ENCODE measurements around the gene MICB. TPM values are rescaled to one million over a fixed set of nuclear protein-coding genes. Genes with fewer than 3 reads are reported as not detected.
A peak's percentile ranks its signal among the peaks of the same experiment; 100 is the strongest.

The MICB gene
- total and polyA plus RNA-seq, 9 donors, result 0.39 to 1.4 (median 0.97) TPM

- Histone ChIP-seq H3K36me3 (ENCODE audit: control insufficient read depth, insufficient read depth, low read length) (peaks cover 42% of the 10 kb centered on the region), H3K4me3 (ENCODE audit: low read length) (no peak overlapping the region), H3K27me3 (ENCODE audit: control insufficient read depth, insufficient read depth, low read length) (no peaks in the 10 kb centered on the region), H3K9me3 (replicated peaks; ENCODE audit: control insufficient read depth, low read depth, low read length) (no peaks in the 10 kb centered on the region), H3K4me1 (ENCODE audit: control insufficient read depth, insufficient read depth, low read length) (peaks cover 28% of the 10 kb centered on the region), H3K27ac (ENCODE audit: low read length) (peak overlapping the region; percentile 82)
- no peak for DNase-seq
Measured at GRCh38 chr6:31560697-31561058, 62.7 kb downstream of the MICB start.

Other genes with a start within 250 kb of the MICB start
- 26.0 TPM for gene HLA-C, start 226.1 kb upstream of the MICB start, total RNA-seq
- gene HLA-C, start 226.1 kb upstream of the MICB start, polyA plus RNA-seq (ENCODE audit: insufficient read depth in 1 of 8, insufficient read length in 8 of 8, low replicate concordance in 1 of 8), result 10 to 100 TPM; 34.5 to 71.6 (median 53.0) TPM
- 139 TPM for gene HLA-B, start 141.0 kb upstream of the MICB start, total RNA-seq
- gene HLA-B, start 141.0 kb upstream of the MICB start, polyA plus RNA-seq (ENCODE audit: insufficient read depth in 1 of 8, insufficient read length in 8 of 8, low replicate concordance in 1 of 8), result 100 to 1,000 TPM in 7 of 8 donors, 10 to 100 TPM in 1; 93.4 to 266 (median 132) TPM
- gene MICA, start 94.5 kb upstream of the MICB start, total RNA-seq, result 13.0 TPM
- 10 to 100 TPM in 1 of 8 donors, 1 to 10 TPM in 7; 4.2 to 11.6 (median 6.8) TPM for gene MICA, start 94.5 kb upstream of the MICB start, polyA plus RNA-seq (ENCODE audit: insufficient read depth in 1 of 8, insufficient read length in 8 of 8, low replicate concordance in 1 of 8)
- gene MCCD1, start 30.8 kb downstream of the MICB start, total RNA-seq, result not detected
- gene MCCD1, start 30.8 kb downstream of the MICB start, polyA plus RNA-seq (ENCODE audit: insufficient read depth in 1 of 8, insufficient read length in 8 of 8, low replicate concordance in 1 of 8), result not detected
- 354 TPM for gene DDX39B, start 43.9 kb downstream of the MICB start, total RNA-seq
- 100 to 1,000 TPM; 311 to 433 (median 373) TPM for gene DDX39B, start 43.9 kb downstream of the MICB start, polyA plus RNA-seq (ENCODE audit: insufficient read depth in 1 of 8, insufficient read length in 8 of 8, low replicate concordance in 1 of 8)
- 1.4 TPM for gene ATP6V1G2, start 48.5 kb downstream of the MICB start, total RNA-seq
- gene ATP6V1G2, start 48.5 kb downstream of the MICB start, polyA plus RNA-seq (ENCODE audit: insufficient read depth in 1 of 8, insufficient read length in 8 of 8, low replicate concordance in 1 of 8), result 1 to 10 TPM; 2.1 to 5.6 (median 4.6) TPM
- gene NFKBIL1, start 49.5 kb downstream of the MICB start, total RNA-seq, result 19.1 TPM
- gene NFKBIL1, start 49.5 kb downstream of the MICB start, polyA plus RNA-seq (ENCODE audit: insufficient read depth in 1 of 8, insufficient read length in 8 of 8, low replicate concordance in 1 of 8), result 10 to 100 TPM; 16.3 to 20.6 (median 17.2) TPM
- 0.04 TPM for gene LTA, start 74.1 kb downstream of the MICB start, total RNA-seq
- gene LTA, start 74.1 kb downstream of the MICB start, polyA plus RNA-seq (ENCODE audit: insufficient read depth in 1 of 8, insufficient read length in 8 of 8, low replicate concordance in 1 of 8), result under 1 TPM in 5 of 8 donors, not detected in 3; 0.12 to 0.26 (median 0.19) TPM
- gene TNF, start 77.4 kb downstream of the MICB start, total RNA-seq, result 0.22 TPM
- under 1 TPM in 6 of 8 donors, not detected in 2; 0.08 to 0.80 (median 0.25) TPM for gene TNF, start 77.4 kb downstream of the MICB start, polyA plus RNA-seq (ENCODE audit: insufficient read depth in 1 of 8, insufficient read length in 8 of 8, low replicate concordance in 1 of 8)
- gene LTB, start 84.3 kb downstream of the MICB start, total RNA-seq, result 0.58 TPM
- 1 to 10 TPM; 1.1 to 2.9 (median 2.3) TPM for gene LTB, start 84.3 kb downstream of the MICB start, polyA plus RNA-seq (ENCODE audit: insufficient read depth in 1 of 8, insufficient read length in 8 of 8, low replicate concordance in 1 of 8)
- 9.0 TPM for gene LST1, start 88.1 kb downstream of the MICB start, total RNA-seq
- gene LST1, start 88.1 kb downstream of the MICB start, polyA plus RNA-seq (ENCODE audit: insufficient read depth in 1 of 8, insufficient read length in 8 of 8, low replicate concordance in 1 of 8), result 1 to 10 TPM; 5.0 to 7.7 (median 6.8) TPM
- not detected for gene NCR3, start 94.9 kb downstream of the MICB start, total RNA-seq
- gene NCR3, start 94.9 kb downstream of the MICB start, polyA plus RNA-seq (ENCODE audit: insufficient read depth in 1 of 8, insufficient read length in 8 of 8, low replicate concordance in 1 of 8), result under 1 TPM in 1 of 8 donors, not detected in 7; 0.14 TPM
- gene AIF1, start 117.1 kb downstream of the MICB start, total RNA-seq, result 29.2 TPM
- 10 to 100 TPM; 18.7 to 29.5 (median 21.1) TPM for gene AIF1, start 117.1 kb downstream of the MICB start, polyA plus RNA-seq (ENCODE audit: insufficient read depth in 1 of 8, insufficient read length in 8 of 8, low replicate concordance in 1 of 8)
- gene PRRC2A, start 122.6 kb downstream of the MICB start, total RNA-seq, result 51.3 TPM
- gene PRRC2A, start 122.6 kb downstream of the MICB start, polyA plus RNA-seq (ENCODE audit: insufficient read depth in 1 of 8, insufficient read length in 8 of 8, low replicate concordance in 1 of 8), result 100 to 1,000 TPM; 124 to 175 (median 153) TPM
- gene BAG6, start 154.5 kb downstream of the MICB start, total RNA-seq, result 150 TPM
- 100 to 1,000 TPM; 170 to 229 (median 214) TPM for gene BAG6, start 154.5 kb downstream of the MICB start, polyA plus RNA-seq (ENCODE audit: insufficient read depth in 1 of 8, insufficient read length in 8 of 8, low replicate concordance in 1 of 8)
- gene APOM, start 157.7 kb downstream of the MICB start, total RNA-seq, result 2.6 TPM
- gene APOM, start 157.7 kb downstream of the MICB start, polyA plus RNA-seq (ENCODE audit: insufficient read depth in 1 of 8, insufficient read length in 8 of 8, low replicate concordance in 1 of 8), result 1 to 10 TPM; 3.5 to 8.5 (median 4.1) TPM
- 17.1 TPM for gene C6orf47, start 162.6 kb downstream of the MICB start, total RNA-seq
- gene C6orf47, start 162.6 kb downstream of the MICB start, polyA plus RNA-seq (ENCODE audit: insufficient read depth in 1 of 8, insufficient read length in 8 of 8, low replicate concordance in 1 of 8), result 10 to 100 TPM; 13.7 to 18.9 (median 14.7) TPM
- 9.8 TPM for gene GPANK1, start 166.9 kb downstream of the MICB start, total RNA-seq
- 10 to 100 TPM; 13.8 to 19.0 (median 15.7) TPM for gene GPANK1, start 166.9 kb downstream of the MICB start, polyA plus RNA-seq (ENCODE audit: insufficient read depth in 1 of 8, insufficient read length in 8 of 8, low replicate concordance in 1 of 8)
- 107 TPM for gene CSNK2B, start 167.9 kb downstream of the MICB start, total RNA-seq
- 100 to 1,000 TPM; 127 to 175 (median 140) TPM for gene CSNK2B, start 167.9 kb downstream of the MICB start, polyA plus RNA-seq (ENCODE audit: insufficient read depth in 1 of 8, insufficient read length in 8 of 8, low replicate concordance in 1 of 8)
- gene LY6G5B, start 171.8 kb downstream of the MICB start, total RNA-seq, result 4.9 TPM
- 10 to 100 TPM in 5 of 8 donors, 1 to 10 TPM in 3; 5.8 to 16.7 (median 12.8) TPM for gene LY6G5B, start 171.8 kb downstream of the MICB start, polyA plus RNA-seq (ENCODE audit: insufficient read depth in 1 of 8, insufficient read length in 8 of 8, low replicate concordance in 1 of 8)
- gene LY6G5C, start 182.9 kb downstream of the MICB start, total RNA-seq, result 0.80 TPM
- 1 to 10 TPM in 7 of 8 donors, under 1 TPM in 1; 0.70 to 3.9 (median 2.2) TPM for gene LY6G5C, start 182.9 kb downstream of the MICB start, polyA plus RNA-seq (ENCODE audit: insufficient read depth in 1 of 8, insufficient read length in 8 of 8, low replicate concordance in 1 of 8)
- 50.8 TPM for gene ABHD16A, start 205.2 kb downstream of the MICB start, total RNA-seq
- 10 to 100 TPM; 42.0 to 55.8 (median 44.9) TPM for gene ABHD16A, start 205.2 kb downstream of the MICB start, polyA plus RNA-seq (ENCODE audit: insufficient read depth in 1 of 8, insufficient read length in 8 of 8, low replicate concordance in 1 of 8)
- gene LY6G6F, start 208.7 kb downstream of the MICB start, total RNA-seq, result not detected
- not detected for gene LY6G6F, start 208.7 kb downstream of the MICB start, polyA plus RNA-seq (ENCODE audit: insufficient read depth in 1 of 8, insufficient read length in 8 of 8, low replicate concordance in 1 of 8)
- gene LY6G6D, start 217.2 kb downstream of the MICB start, total RNA-seq, result 0.58 TPM
- gene LY6G6D, start 217.2 kb downstream of the MICB start, polyA plus RNA-seq (ENCODE audit: insufficient read depth in 1 of 8, insufficient read length in 8 of 8, low replicate concordance in 1 of 8), result 1 to 10 TPM in 1 of 8 donors, under 1 TPM in 4, not detected in 3; 0.31 to 1.7 (median 0.75) TPM
- gene LY6G6C, start 223.6 kb downstream of the MICB start, total RNA-seq, result 0.09 TPM
- 1 to 10 TPM in 1 of 8 donors, under 1 TPM in 6, not detected in 1; 0.15 to 1.2 (median 0.37) TPM for gene LY6G6C, start 223.6 kb downstream of the MICB start, polyA plus RNA-seq (ENCODE audit: insufficient read depth in 1 of 8, insufficient read length in 8 of 8, low replicate concordance in 1 of 8)
- gene MPIG6B, start 225.2 kb downstream of the MICB start, total RNA-seq, result 0.09 TPM
- gene MPIG6B, start 225.2 kb downstream of the MICB start, polyA plus RNA-seq (ENCODE audit: insufficient read depth in 1 of 8, insufficient read length in 8 of 8, low replicate concordance in 1 of 8), result 1 to 10 TPM in 1 of 8 donors, under 1 TPM in 7; 0.44 to 1.2 (median 0.74) TPM
- 101 TPM for gene DDAH2, start 231.2 kb downstream of the MICB start, total RNA-seq
- 100 to 1,000 TPM; 111 to 147 (median 135) TPM for gene DDAH2, start 231.2 kb downstream of the MICB start, polyA plus RNA-seq (ENCODE audit: insufficient read depth in 1 of 8, insufficient read length in 8 of 8, low replicate concordance in 1 of 8)
- gene CLIC1, start 238.4 kb downstream of the MICB start, total RNA-seq, result 219 TPM
- gene CLIC1, start 238.4 kb downstream of the MICB start, polyA plus RNA-seq (ENCODE audit: insufficient read depth in 1 of 8, insufficient read length in 8 of 8, low replicate concordance in 1 of 8), result 100 to 1,000 TPM; 117 to 177 (median 152) TPM
- gene MSH5, start 241.9 kb downstream of the MICB start, total RNA-seq, result 9.1 TPM
- 10 to 100 TPM in 6 of 8 donors, 1 to 10 TPM in 2; 5.3 to 20.8 (median 11.5) TPM for gene MSH5, start 241.9 kb downstream of the MICB start, polyA plus RNA-seq (ENCODE audit: insufficient read depth in 1 of 8, insufficient read length in 8 of 8, low replicate concordance in 1 of 8)

All from muscle of leg (tissue), 10 donors.